ENCODE results near the gene FOXN4.
"Not testable (repeated sequence)": the region's sequence is repeated elsewhere in the genome, so short reads cannot be mapped to it uniquely, and the experiment has no call there.

FOXN4 gene

GRCh38 chr12:109308534-109309380, at the start of gene FOXN4:
Gene FOXN4 (minus strand): TSS chr12:109309284. CDS start chr12:109308321, 963 bp downstream.
- no peak for DNase-seq (ENCODE audit: low read depth)

- no peak for DNase-seq (ENCODE audit: low read depth)
Observed at GRCh38 chr12:109358154-109358869, 49.2 kb upstream of the FOXN4 start.

DNA sequence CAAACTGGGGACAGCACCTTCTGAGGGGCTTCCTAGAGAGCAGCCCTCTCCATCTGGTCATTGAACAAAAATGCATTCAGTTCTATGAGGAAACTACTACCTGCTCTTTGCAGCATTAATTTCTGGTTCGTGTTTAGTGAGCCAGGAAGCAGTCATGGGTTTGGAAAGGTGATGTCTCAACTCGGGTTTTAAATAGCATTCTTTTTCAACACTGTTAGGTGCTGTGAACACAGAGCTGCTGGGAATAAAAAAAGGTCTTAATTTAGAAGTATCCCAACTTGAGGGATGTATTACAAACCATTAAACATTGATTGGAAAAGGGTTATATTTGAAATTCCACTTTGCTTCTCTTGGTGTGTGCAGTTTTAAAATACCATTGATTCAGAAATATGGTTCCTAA, 47.9 kb upstream of the FOXN4 start:
- no peak for DNase-seq (ENCODE audit: low read depth)

DNA sequence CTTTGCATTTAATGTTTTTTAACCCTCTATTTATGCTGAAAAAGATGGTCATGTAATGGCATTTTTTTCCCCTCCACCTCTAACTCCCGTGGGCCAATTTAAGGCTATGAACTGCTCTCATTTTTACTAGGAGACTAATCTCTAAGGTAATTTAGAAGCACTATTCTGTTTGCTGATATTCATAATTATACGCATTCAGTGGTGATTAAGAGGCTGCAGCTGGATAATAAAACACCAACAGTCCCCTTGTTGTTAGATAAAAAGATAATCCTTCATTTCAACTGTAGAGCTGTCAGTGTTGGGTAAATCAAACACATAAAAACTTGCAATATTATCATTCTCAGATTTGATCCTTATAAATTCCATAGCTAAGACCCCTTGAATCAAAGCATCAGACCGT, 47.5 kb upstream of the FOXN4 start:
- no peak for DNase-seq (ENCODE audit: low read depth)

DNA sequence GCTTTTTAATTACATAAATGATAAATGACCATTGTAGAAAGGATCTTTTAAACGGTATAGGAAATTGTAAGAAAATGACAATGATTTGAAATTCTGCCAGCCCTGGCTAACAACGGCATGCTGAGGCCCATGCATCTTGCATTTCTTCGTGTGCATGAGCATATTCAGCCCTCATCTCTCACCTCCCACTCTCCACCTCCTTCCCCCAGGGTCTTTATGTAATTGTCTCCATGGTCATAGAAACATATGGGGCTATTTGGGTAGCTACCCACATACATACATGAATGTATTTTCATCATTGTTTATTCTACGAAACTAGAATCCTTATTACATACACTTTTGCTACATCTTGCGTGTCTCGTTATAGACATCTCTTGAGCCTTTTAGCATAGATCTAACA, 43.1 kb upstream of the FOXN4 start:
- DNase-seq (ENCODE audit: low read depth): no peak

GRCh38 chr12:109347589-109347988, 38.5 kb upstream of the FOXN4 start, which contains the start of gene MYO1H:
Gene MYO1H (plus strand): TSS chr12:109347900. CDS start chr12:109347961, 61 bp downstream.
- DNase-seq (ENCODE audit: low read depth): no peak

- DNase-seq (ENCODE audit: low read depth): no peak
Observed at GRCh38 chr12:109346920-109347319, 37.8 kb upstream of the FOXN4 start.

GRCh38 chr12:109345428-109345827, 36.3 kb upstream of the FOXN4 start:
- DNase-seq (ENCODE audit: low read depth): no peak

GRCh38 chr12:109343677-109344076, 34.6 kb upstream of the FOXN4 start:
- DNase-seq (ENCODE audit: low read depth): no peak

DNA sequence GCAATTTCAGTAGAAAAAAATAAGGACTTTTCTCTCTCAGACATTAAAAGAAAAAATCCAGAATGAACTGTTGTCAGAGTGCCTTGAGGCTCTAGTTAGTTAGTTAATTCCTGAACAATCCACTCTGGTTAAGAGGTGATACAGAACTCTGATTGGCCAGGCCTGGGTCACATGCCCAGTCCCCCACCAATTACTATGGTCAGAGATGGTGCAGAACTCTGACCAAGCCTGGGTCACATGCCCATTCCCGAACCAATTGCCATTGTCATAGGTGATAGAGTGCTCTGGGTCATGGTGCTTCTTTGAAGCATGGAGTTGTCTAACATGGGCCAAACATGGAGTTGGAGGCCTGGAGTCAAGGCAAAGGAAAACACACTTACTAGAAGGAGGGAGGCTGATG, 27.5 kb upstream of the FOXN4 start:
- no peak for DNase-seq (ENCODE audit: low read depth)

GRCh38 chr12:109334887-109335286, 25.8 kb upstream of the FOXN4 start:
- DNase-seq (ENCODE audit: low read depth): no peak

GRCh38 chr12:109331301-109331952, 22.3 kb upstream of the FOXN4 start:
- no peak for DNase-seq (ENCODE audit: low read depth)

- DNase-seq (ENCODE audit: low read depth): no peak
Observed at GRCh38 chr12:109330282-109331230, 21.5 kb upstream of the FOXN4 start.

- DNase-seq (ENCODE audit: low read depth): no peak
Observed at GRCh38 chr12:109329686-109330085, 20.6 kb upstream of the FOXN4 start.

DNA sequence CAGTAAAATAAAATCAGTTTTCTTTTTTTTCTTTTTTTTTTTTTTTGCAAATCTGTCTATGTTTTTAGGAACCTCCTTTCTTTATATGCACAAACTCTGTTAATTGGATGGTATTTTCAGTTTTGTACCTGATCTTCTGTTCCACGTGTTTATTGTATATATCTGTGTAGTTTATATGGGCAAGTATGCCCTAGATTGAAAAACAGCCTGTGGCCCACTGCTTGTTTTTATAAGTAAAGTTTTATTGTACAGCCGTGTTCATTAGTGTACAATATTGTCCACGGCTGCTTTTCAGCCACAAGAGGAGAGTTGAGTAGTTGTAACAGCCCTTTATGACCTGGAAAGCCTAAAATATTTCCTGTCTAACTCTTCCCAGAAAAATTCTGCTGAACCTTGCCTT, 19.9 kb upstream of the FOXN4 start:
- no peak for DNase-seq (ENCODE audit: low read depth)

GRCh38 chr12:109321294-109321693, 12.2 kb upstream of the FOXN4 start:
- DNase-seq (ENCODE audit: low read depth): not testable (repeated sequence)

GRCh38 chr12:109310247-109311125, 1.4 kb upstream of the FOXN4 start:
- no peak for DNase-seq (ENCODE audit: low read depth)

DNA sequence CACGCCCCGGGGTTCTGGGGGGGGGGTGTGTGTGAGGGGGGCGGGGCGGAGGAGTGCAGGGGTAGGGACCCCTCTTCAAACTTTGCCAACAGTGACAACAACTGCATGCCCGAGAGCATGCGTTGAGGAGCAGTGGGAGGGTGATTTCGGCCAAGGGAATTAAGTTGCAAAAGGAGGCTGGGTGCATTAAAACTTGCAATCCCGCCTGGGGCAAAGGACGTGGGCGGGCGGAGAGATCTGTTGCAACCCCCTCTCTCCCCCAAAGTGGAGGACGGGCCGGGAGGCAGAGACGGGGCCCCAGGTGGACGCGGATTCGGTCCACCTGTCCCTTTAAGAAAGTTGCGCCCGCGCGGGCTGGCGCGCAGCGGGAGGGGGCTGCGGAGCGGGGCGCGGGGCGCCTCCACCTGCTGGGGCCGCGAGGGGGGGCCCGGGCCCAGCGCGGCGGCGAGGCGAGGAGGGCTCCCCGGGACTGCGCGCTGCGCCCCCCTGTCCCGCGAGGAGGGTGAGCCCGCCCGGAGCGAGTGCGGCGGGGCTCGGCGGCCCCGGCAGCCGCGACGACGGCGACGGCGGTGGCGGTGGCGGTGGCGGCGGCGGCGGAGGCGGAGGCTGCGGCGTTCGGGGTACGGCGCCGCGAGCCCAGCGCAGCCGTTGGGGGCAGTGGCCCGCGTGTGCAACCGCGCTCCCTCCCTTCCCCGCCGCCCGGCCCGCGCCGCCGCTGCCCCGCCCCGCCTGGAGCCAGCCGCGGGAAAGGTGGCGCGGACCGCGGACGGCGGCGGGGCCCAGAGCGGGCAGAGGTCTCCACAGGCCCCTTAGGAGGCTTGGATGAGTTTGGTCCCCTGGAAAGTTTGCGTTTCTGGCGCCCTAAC, 530 bp upstream of the FOXN4 start:
- DNase-seq (ENCODE audit: low read depth): no peak

DNA sequence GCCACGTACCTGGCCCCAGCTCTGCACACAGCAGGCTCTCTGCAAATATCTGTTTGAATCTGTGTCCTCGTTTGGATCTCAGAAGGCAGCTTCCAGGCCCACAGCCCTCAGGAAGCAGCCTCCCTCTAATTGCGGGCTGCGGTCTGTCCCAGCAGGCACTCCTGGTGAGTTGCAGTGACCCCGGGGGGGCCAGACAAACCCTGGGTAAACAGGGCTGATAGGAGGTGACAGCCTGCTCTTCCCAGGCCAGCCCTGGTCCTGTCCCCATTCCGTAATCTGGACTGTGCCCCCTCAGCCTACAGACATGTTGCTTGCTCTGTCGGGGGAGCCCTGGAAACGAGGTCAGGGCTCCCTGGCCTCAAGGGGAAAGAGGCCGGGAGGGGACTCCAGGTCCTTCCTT, 2.0 kb downstream of the FOXN4 start:
- no peak for DNase-seq (ENCODE audit: low read depth)

DNA sequence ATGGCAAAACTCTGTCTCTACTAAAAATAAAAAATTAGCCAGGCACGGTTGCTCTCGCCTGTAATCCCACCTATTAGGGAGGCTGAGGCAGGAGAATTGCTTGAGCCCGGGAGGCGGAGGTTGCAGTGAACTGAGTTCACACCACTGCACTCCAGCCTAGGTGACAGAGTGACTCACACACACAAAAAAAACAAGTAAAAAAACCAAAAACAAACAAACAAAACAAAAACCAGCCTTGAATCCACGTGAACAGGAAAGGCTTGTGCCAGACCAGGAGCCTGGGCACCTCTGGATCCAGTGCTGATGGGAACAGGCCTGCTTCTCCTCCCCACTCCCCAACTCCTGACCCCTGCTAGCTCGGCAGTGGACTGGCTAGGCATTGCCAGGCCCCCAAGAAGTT, 3.5 kb downstream of the FOXN4 start:
- no peak for DNase-seq (ENCODE audit: low read depth)

All from GM04503 (cell line).